Neural progenitor cell (in vitro differentiated cells): Measurements from ENCODE around the gene RENBP.
A peak's percentile ranks its signal among the peaks of the same experiment; 100 is the strongest.

Experiments used
- CTCF ChIP-seq: fragments of 200-600 bp; sonication (generic); IDR thresholded peaks from 2 replicates; pipeline ENCODE4 v1.5.1; 2017; ENCODE audit warnings: antibody characterized with exemption, mild to moderate bottlenecking
- EZH2 ChIP-seq: fragments of 200-600 bp; sonication (generic); IDR thresholded peaks from 2 replicates; pipeline ENCODE4 v1.6.1; 2017; ENCODE audit warnings: antibody characterized with exemption, mild to moderate bottlenecking, moderate library complexity

GRCh38 chrX:153924149-153924861 is 20.1 kb downstream of the RENBP start:
- TF ChIP-seq CTCF: peak; percentile 41
- no peak for TF ChIP-seq EZH2
